GM19395 (cell line): Measurements from ENCODE around the gene VWA3B.
"Not testable (repeated sequence)": the region's sequence is repeated elsewhere in the genome, so short reads cannot be mapped to it uniquely, and the experiment has no call there.

Experiments used
- ATAC-seq: cut with Tn5 transposase; IDR thresholded peaks from one replicate; pipeline ENCODE4 v1.9.1; 2021; ENCODE audit warnings: mild to moderate bottlenecking, moderate library complexity; ENCODE audit not compliant: unreplicated experiment

VWA3B gene

DNA sequence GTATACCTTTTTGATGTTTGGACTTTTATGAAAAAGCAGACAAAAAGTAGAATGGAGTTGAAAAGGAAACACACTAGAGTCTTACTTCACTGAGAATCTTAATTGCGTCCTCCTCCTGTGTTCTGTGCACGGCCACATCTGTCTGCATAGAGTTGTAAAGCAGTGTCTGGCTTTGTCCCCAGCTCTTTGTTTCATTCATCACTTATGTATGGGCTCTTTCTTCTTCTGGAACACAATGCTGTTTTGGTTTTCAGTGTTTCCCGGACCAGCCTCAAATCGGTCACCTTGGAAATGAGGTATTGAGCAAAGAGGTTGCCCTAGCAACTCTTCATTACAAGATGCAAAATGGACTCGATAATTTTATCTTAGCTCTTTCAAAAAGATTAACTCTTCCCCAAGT is 155.0 kb downstream of the VWA3B start:
- ATAC-seq: no peak

- ATAC-seq: no peak
Observed at GRCh38 chr2:98245491-98245890, 158.5 kb downstream of the VWA3B start.

DNA sequence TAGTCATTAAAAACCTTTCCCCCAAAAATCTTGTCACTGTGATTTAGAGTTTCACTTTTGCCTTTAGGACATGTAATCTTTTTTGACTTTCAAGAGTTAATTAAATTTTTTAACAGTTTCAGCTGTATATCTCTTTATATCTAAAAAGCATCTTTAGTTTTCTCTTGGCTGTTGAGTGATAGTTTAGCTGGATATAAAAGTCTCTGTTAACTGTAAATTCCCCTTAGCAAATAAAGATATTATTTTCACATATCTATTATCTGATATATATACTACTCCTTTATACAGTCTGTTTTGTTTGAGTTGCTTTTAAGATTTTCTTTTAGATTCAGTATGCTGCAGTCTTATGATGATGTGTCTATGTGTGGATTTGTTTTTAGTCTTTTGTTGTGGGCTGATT is 160.4 kb downstream of the VWA3B start:
- no peak for ATAC-seq

- no peak for ATAC-seq
Observed at GRCh38 chr2:98252038-98252773, 165.2 kb downstream of the VWA3B start.

DNA sequence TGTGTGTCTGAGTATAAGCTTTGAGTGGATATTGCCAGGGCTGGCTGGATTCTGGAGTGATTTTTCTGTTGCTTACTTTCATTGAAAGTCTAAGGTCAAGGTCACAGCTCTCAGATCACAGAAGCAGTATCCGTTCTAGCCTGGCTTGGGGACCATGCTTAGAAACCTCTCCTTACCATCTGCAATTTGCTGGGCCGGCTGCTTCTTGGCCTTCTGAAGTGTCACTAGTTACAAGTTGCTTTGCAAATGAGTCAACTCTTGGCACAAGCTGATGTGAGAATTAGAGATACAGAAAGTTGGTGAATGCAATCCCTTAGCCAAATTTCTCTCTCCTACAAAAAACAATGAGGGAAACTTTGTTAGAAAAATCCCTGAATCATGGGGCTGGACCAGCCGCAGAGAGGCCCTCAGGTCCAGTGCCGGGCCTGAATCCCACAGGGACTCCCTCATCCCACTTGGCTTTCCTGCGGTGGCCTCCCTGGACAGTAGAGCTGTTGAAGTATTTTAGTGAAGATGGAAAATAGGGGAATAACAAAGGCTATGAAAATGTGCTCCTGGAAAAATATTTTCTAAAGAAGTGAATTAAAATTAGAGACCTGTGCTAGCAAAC is 166.6 kb downstream of the VWA3B start:
- no peak for ATAC-seq

GRCh38 chr2:98254504-98255059 is 167.6 kb downstream of the VWA3B start:
- no peak for ATAC-seq

DNA sequence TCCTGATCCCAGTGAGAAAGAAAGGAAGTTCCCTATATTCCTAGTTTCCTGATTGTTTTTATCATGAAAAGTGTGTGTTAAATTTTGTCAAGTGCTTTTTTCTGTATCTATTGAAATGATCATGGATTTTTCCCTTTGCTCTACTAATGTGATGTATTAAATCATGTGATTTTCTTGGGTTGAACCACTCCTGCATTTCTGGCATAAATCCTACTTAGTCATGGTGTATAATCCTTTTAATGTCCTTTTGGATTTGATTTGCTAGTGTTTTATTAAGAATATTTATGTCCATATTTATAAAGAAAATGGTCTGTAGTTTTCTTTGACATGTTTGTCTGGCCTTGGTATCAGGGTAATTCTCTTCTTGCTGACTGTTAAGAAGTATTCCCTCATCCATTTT is 171.9 kb downstream of the VWA3B start:
- ATAC-seq: no peak

- ATAC-seq: no peak
Observed at GRCh38 chr2:98263362-98263761, 176.4 kb downstream of the VWA3B start.

- not testable (repeated sequence) for ATAC-seq
Observed at GRCh38 chr2:98268225-98268624, 181.3 kb downstream of the VWA3B start.

- ATAC-seq: no peak
Observed at GRCh38 chr2:98269274-98269673, 182.3 kb downstream of the VWA3B start.

DNA sequence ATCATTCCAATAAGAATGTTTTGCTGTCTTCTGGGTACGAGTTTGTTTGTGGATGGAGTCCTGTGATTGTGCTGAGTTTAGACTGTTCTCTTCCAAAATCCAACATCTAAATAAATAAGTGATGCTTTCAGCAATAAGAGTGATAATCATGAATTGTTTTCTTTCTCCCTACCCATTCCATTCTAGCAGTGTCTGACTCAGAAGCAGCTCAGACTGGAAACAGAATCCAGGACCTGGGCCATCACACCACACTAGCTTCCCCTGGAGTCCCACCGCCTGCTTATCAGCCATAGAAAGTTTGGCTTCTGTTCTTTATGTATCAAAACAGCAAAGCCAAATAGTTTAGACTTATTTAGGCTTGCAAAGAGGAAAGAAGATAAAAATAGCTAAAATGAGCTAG is 182.9 kb downstream of the VWA3B start:
- no peak for ATAC-seq

GRCh38 chr2:98277162-98277859 is 190.3 kb downstream of the VWA3B start:
- no peak for ATAC-seq

DNA sequence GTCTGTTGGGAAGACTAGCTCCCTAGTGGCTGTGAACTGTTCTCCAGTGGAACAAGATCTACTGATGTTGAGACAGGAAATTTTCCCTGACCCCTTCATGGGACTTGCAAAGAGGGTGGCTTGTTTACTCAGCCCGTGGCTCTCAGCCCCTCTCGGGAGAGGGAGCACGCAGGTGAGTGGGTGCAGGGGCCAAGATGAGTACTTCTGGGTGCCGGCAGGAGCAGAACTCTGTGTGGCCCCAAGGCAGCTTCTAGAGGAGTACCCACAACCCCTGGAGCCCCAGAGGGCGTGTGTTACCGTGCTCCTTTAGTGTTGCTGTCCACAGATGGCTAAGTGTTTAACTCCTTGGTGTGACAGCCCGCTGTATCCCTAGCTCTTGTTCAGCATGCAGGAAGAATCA is 191.1 kb downstream of the VWA3B start:
- no peak for ATAC-seq

GRCh38 chr2:98280376-98281102 is 193.6 kb downstream of the VWA3B start:
- no peak for ATAC-seq

DNA sequence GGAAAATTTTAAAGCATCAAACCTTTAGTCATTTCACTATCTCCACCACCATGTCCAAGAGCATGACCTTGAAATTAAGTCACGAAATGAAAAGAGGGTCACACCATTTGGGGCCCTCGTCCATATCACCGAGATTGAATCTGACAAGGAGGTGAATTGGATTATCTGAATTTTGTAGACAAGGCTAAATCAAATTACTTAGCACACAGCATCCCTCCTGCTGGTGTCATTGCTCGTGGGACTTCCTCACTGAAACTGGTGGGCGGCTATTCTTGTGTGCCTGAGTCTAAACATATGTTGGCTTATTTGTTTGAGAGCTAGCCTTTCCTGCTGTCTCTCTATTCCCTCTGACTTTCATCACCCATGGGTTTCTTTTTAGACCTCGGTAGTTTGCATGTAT is 194.6 kb downstream of the VWA3B start:
- no peak for ATAC-seq

- no peak for ATAC-seq
Observed at GRCh38 chr2:98282109-98282508, 195.1 kb downstream of the VWA3B start.

DNA sequence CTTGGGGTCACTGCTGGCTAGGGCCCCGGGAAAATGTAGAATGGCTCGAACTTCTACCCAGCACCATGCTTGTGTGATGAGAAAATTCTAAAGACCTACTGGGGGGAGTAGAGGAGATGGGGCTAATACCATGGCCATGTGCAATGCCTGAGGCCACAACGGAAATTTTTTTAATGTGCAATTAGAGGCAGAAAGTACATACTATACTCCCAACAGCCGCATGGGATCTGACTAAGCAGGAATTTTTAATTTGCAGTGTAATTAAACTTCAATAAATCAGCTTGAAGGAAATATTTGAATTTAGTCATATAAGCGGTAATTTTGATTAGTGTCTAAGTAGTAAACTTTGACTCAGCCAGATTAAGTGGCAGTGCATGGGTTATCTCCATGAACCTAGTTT is 206.1 kb downstream of the VWA3B start:
- no peak for ATAC-seq

DNA sequence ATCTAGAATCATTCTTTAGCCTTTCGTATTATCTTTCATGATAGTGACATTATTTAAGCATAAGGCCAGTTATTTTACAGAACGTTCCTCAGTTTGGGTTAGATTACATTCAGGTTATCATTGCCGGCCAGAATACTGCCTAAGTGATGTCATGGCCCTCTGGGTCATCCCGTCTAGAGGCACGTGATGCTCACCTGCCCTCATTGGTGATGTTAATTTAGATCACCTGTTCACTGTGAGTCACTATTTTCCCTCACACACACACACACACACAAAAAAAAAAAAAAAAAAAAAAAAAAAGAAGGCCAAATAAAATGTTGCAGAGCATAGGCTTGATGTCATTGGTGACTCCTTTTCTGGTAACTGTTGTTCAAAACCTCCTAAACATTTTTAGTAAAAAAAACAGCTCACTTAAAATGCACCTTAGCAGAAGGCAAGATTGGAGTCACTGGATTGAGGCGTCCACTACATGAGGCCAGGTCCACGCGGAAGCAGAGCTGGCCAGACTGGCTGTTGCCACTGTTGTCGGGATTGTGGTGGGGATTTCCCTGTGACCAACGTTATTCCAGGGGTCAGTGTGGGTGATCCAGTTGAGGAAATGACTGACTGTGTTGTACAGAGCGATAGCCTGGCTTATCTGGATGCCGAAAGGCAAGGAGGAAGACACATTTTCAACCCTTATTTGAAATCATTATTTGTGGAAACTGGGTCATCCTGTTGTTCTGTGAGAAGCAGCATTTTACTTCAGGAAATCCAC is 207.1 kb downstream of the VWA3B start:
- ATAC-seq: no peak

DNA sequence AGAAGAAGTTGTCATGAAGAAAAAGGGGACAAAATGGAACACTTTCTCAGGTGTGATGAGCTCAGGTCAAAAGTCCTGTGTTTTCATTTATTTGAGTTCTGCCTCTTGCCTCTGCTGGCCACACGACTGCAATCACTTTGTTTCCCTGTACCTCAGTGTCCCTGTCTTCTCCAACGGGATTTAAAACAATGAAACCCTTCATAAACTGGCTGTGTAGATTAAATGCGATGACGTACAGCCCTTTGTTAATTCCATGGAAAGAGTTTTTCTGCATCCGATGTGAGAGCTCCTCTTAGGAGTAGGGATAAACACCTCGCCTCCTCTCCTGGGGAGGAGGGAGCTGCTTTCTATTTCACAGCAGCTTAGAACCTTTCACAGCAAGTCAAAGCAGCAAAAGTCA is 207.7 kb downstream of the VWA3B start:
- no peak for ATAC-seq

- no peak for ATAC-seq
Observed at GRCh38 chr2:98295275-98295674, 208.3 kb downstream of the VWA3B start.
